Stimulated activated CD8-positive, alpha-beta memory T cell treated with anti-CD3 and anti-CD28 coated beads, Interleukin-4, amount 100 ng/mL, for 4 hours (primary cell): ENCODE measurements around the gene SPP2.

Source experiments
- DNase-seq, 2 donors: peaks; one replicate each; pipeline ENCODE4 v3.0.0-alpha.2; 2020; ENCODE audit warnings: low read depth in 2 of 2, low spot score in 1 of 2

SPP2 gene

DNA sequence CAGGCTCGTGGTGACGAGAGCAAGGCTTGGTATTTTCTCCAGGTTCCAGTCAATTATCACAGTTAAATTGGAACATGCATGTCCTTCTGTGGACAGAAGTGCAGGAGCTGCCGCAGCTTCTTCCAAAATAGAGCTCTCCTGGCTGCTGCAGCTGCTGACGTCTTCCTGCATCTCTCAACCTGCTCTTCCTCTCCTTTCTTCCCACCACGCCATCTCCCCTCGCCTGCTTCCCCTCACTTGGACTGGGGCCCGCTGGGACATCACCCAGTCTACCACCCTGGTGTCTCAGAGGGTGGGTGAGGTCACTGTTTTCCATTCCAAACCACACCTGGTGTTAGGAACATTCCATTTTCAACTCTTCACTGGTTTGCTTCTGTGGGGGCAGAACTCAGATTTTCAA is 41.4 kb downstream of the SPP2 start:
- no peak for DNase-seq

DNA sequence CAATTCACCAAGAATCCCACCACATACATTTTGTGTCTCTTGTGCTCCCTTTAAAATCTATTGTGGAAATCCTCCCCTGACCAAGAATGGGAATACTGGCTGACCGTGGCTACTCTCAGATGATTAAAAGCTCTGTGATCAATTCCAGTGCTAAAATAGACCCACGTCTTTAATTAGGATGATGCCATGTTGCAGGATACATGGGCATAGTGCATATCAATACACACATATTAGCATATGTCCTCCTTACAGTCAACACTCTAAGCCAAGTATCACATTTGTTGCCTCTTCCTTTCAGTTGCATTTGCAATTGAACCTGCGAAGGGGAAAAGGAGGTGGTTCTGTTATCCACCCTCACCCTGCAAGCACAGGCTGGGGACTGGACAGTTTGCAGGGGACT is 41.8 kb downstream of the SPP2 start:
- no peak for DNase-seq

DNA sequence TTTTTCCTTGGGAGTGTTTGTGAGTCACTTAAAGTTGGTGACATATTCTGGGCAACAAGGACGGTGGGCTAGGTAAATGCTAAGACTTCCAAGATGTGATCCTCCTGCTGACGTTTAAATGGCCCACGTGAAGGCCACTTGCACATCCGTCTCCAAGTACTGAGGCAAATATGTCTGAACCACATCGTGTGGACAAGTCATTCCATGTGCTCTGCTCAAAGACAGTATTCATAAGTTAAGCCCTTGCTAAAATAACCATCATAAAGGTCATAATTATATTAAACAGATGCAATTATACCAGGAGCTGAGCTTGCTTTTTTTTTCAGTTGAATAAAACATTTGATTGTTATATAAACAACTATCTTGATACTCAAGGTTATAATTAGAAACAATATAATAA is 44.8 kb downstream of the SPP2 start:
- DNase-seq, result no peak

DNA sequence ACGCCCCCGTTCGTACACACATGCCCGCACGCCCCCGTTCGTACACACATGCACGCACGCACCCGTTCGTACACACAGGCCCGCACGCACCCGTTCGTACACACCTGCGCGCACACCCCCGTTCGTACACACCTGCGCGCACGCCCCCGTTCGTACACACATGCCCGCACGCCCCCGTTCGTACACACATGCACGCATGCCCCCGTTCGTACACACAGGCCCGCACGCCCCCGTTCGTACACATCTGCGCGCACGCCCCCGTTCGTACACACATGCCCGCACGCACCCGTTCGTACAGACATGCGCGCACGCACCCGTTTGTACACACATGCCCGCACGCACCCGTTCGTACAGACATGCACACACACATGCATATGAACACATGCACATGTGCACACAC is 45.7 kb downstream of the SPP2 start:
- no peak for DNase-seq

DNA sequence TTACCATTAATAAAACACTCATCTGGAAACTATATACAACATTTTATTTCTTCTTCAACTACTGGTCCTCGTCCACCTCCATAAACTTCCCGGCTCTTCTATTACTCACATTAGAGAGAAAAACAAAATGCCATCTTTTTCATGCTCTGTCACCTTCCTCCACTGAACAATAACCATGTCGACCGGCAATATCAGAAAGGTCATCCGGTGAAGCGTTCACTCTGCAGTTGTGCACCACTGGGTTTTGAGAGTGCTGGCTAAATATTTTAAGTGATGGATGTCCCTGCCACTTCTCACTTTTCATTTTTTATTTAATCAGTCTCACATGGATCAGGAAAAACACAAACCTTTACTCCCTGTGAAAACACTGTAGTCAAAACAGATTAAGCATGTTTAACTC is 48.2 kb downstream of the SPP2 start:
- DNase-seq, result no peak

DNA sequence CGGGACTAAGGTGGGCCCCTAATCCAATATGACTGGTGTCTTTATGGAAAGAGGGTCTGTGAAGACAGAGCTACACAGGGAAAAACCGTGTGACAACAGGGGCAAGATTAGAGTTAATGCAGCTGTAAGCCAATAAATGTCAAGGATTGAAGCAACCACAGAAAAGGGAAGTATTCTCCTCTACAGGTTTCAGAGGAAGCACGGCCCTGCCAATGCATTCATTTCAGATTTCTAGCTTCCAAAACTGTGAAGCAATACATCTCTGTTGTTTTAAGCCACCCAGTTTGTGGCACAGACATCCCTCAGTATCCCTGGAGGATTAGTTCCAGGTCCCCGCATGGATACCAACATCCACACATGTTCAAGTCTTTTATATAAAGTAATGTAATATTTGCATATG is 48.8 kb downstream of the SPP2 start:
- DNase-seq, result no peak

DNA sequence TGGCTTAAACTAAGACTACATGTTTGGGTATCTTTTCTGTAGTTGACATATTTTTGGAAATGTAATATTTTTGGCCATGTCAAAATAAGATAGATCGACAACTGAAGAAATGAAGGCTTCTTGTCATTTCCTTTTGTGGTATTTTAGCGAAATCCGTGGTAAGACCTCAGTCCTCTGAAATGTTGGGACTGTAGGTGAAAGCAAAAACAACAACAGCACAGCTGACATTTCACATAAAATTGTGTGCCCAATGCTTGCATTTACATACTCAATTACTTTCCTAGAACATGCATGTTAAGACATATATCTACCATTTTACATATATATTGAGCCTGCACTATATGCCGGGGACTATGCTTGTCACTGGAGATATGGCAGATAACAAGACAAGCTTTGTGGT is 50.2 kb downstream of the SPP2 start:
- no peak for DNase-seq

DNA sequence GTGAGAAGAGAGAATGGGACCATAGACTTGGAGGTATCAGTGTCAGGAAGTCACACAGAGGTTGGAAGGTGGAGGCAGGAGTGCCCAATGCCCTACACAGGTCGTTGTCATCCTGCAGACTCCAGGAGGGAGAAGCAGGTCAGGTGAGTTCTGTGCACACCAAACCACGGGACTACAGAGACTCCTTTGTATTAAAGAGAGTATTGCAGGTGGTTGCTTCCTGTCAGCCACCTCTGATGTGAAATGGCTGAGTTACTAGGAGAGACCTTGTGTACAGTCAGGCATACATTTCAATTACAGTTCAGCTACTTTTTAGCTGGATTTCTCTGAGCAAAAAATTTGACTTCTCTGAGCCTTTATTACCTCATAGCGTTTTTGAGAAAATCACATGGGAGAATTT is 51.6 kb downstream of the SPP2 start:
- DNase-seq, result no peak

DNA sequence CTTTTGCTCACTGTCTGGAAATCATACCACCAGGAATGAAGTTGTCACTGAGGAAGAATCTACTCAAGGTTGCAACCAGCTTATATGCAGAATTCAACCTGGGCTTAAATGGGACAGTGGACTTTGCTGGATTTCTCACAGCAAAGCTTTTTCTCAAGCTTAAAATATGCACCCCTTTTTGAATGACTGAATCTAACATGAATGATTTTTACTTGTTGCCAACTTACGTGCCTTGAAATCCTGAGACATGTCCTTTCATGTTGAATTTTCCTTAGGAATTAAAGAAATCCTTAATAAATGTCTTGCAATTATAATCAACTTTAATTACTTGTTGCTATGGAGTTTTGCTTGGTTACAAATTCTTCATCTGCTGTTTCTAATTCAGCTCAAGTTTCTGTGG is 57.4 kb downstream of the SPP2 start:
- DNase-seq, result no peak

DNA sequence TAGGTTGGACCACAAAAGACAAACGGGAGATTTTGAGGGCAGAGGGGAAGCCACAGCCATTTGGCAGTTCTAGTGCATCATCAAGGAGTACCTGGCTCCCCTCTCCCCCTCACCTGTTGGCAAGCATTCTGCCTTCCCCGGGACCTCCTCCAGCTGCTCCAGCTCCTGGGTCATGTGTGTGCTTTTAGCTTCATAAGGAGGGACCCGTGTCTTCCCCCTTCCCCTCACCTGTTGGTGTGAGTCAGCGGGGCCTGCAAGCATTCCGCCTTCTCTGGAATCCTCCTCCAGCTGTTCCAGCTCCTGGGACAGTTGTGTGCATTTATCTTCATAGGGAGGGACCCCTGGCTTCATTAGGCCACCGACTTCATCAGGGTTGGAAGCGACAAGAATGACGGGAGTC is 58.8 kb downstream of the SPP2 start:
- DNase-seq, result no peak

DNA sequence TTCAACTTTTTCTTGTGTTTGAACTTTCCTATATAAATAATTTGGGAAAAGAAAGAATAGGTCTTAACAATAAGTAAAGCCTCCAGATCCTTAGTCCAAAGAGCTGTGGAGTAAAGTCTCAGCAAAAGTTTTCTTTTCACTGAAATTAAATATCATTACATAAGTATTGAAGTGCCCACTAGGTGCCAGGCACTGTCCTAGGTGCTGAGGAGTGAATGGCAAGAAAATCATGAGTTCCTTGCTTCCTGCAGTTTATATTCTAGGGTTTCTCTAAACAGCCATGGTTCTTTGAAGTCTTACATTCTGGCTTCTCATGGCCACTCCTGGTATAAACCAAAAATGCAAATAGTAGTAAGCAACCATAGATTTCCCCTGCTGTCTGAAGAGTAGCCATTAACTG is 59.7 kb downstream of the SPP2 start:
- no peak for DNase-seq

DNA sequence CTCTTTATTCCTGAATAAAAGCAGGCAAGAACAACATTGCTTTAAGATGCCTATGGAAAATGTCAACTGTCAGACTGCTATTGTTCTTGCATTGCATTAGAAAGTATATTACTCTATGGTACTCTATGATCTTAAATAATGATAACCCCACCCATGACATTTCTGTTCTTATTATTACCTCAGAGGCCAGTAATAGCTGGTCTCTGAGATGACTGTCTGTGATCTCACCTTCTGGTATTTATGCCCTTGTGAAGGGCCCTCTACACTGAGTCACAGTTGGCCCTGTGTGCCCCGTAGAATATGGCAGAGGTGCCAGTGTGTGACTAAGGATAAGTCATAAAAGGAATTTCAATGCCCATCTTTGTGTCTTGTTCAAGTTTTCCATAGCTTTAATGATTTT is 61.0 kb downstream of the SPP2 start:
- no peak for DNase-seq

DNA sequence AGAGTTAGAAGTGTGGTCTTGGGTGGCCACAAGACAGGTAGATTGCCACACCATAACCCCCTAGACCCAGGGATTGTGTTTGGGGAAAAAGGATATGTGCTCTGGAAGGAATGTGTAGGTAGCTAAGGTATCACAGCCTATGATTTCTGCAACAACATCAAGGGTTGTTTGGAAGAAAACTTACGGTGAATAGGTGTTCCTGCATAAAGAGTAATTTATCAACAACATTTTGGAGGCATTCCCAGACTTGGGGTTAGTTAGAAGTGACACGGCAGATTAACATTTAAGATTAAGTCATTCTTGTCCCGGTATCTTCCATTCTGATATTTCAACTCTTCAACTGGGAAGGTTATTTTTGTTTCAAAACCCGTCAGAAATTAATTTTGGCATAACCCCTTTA is 65.5 kb downstream of the SPP2 start:
- DNase-seq, result no peak

DNA sequence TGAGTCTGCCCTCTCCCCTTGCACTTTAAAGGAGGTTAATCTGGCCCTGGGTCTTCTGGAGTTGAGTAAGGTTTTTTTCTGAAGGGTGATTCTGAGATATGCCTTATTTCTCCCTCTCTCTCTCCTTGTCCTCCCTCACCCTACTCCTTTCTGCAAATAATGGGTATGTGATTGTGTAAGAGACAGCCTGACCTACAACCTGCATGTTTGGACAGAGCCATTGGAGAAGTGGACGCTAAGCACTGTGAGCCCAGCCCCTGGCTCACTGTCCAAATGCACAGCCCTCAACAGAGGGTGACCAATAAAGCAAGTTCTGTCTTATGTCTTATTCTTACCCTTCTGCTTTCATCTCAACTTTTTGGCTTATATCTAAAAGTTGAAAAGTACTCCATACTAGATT is 71.5 kb downstream of the SPP2 start:
- DNase-seq, result no peak

DNA sequence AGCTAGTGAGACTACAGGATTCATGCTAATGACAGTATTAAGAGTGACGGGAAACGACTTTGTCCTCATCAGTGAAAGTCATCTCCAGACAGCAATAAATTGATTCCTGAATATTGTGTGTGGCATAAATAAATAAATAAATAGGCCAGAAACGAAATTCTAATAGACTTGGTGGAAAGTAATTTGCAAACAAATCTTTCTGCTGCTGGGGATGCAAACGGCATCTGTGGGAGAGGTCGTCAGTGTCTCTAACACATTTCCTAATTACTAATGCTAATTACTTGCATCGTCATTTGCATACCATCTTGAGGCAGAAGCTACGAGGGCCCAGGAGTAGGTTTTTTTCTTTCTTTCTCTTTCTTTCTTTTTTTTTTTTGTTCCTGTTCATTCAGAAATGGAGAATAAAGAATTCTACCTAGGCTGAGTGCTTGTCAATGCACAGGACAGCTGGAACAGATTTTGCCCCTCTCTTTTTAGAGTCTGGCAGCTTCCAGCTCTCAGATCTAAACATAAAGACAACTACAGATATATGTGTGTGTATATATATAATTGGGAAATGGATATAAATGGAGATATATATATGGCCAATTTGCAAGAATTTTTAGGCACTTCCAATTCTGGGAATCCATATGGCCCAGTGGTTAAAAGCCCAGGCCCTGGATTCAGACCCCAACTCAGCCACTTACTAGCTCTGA is 75.1 kb downstream of the SPP2 start:
- no peak for DNase-seq

DNA sequence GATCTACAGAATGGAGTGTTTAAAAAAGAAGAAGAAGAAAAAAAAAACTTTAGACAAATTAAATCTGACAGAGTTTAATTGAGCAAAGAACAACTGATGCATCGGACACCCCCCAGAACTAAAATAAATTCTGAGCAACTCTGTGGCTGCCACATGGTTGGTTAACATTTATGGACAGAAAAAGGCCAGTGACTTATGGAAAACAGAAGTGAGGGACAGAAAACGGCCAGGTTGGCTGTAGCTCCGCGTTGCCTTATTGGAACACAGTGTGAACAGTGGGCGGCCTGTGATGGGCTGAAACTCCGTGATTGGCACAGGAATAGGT is 75.6 kb downstream of the SPP2 start:
- DNase-seq, result no peak
